HEK293 (cell line): ENCODE data around the gene CASP3.
A peak's percentile ranks its signal among the peaks of the same experiment; 100 is the strongest.

Experiments used
- CTCF ChIA-PET: fragments of 350-600 bp; formaldehyde crosslinking; extraction: SDS; loops from one replicate; lab custom pipeline; 2021; ENCODE audit warnings: antibody characterized with exemption; lab: Yijun Ruan, JAX
- POLR2A ChIA-PET: fragments of 300-600 bp; formaldehyde crosslinking; extraction: SDS; loops from one replicate; lab custom pipeline; 2020; ENCODE audit warnings: antibody characterized with exemption, inconsistent platforms; lab: Yijun Ruan, JAX
- H3K27ac ChIP-seq: fragments of 200-500 bp; sonication (Bioruptor generic); 2 replicates; pipeline ENCODE4 v1.5.1; 2014; ENCODE audit warnings: low read depth, low read length, control low read depth, inconsistent platforms; ENCODE audit errors: extremely low read depth
- H3K36me3 ChIP-seq, 2 experiments: fragments of 200-500 bp in 1 of 2; sonication (Bioruptor generic) in 1 of 2; 1 replicate in 1 of 2; 2 replicates in 1 of 2; pipeline ENCODE4 v1.5.1; 2014 to 2017; ENCODE audit warnings: inconsistent platforms in 2 of 2, low read length in 2 of 2; ENCODE audit not compliant: control insufficient read depth in 2 of 2, insufficient read depth in 1 of 2
- H3K4me1 ChIP-seq: fragments of 200-500 bp; sonication (Bioruptor generic); 2 replicates; pipeline ENCODE4 v1.5.1; 2014; ENCODE audit warnings: mild to moderate bottlenecking, low read length, inconsistent platforms; ENCODE audit not compliant: control insufficient read depth, insufficient read depth
- H3K4me3 ChIP-seq: 2 replicates; pipeline ENCODE4 v1.5.1; 2011; ENCODE audit warnings: low read depth, mild to moderate bottlenecking, control low read depth, low read length, moderate library complexity
- H3K9me3 ChIP-seq: fragments of 200-500 bp; sonication (Bioruptor generic); 2 replicates; pipeline ENCODE4 v1.5.1; 2014; ENCODE audit warnings: low read depth, low read length, inconsistent platforms; ENCODE audit not compliant: control insufficient read depth, insufficient read depth
- FEZF1 ChIP-seq: fragments of 450-650 bp; formaldehyde crosslinking; IDR thresholded peaks from 2 replicates; pipeline ENCODE4 v1.5.1; 2016; ENCODE audit warnings: missing biosample characterization, missing genetic modification characterization
- GFI1B ChIP-seq: fragments of 450-650 bp; formaldehyde crosslinking; IDR thresholded peaks from 2 replicates; pipeline ENCODE4 v1.5.1; 2016; ENCODE audit warnings: missing biosample characterization, missing genetic modification characterization
- GLIS1 ChIP-seq: fragments of 450-650 bp; formaldehyde crosslinking; IDR thresholded peaks from 2 replicates; pipeline ENCODE4 v1.5.1; 2016; ENCODE audit warnings: missing biosample characterization, missing genetic modification characterization
- KLF10 ChIP-seq: fragments of 450-650 bp; IDR thresholded peaks from 2 replicates; pipeline ENCODE4 v1.5.1; 2018; ENCODE audit warnings: missing biosample characterization, mild to moderate bottlenecking, missing genetic modification characterization
- OSR2 ChIP-seq: fragments of 450-650 bp; formaldehyde crosslinking; IDR thresholded peaks from 2 replicates; pipeline ENCODE4 v1.5.1; 2016; ENCODE audit warnings: missing biosample characterization, missing genetic modification characterization
- PRDM10 ChIP-seq: fragments of 450-650 bp; formaldehyde crosslinking; IDR thresholded peaks from 2 replicates; pipeline ENCODE4 v1.5.1; 2016; ENCODE audit warnings: missing biosample characterization, missing genetic modification characterization
- SCRT2 ChIP-seq: fragments of 450-650 bp; formaldehyde crosslinking; IDR thresholded peaks from 2 replicates; pipeline ENCODE4 v1.5.1; 2016; ENCODE audit warnings: missing biosample characterization, missing genetic modification characterization
- ZEB2 ChIP-seq: fragments of 450-650 bp; formaldehyde crosslinking; IDR thresholded peaks from 2 replicates; pipeline ENCODE4 v1.5.1; 2016; ENCODE audit warnings: missing biosample characterization, missing genetic modification characterization
- ZFP37 ChIP-seq: fragments of 450-650 bp; formaldehyde crosslinking; IDR thresholded peaks from 2 replicates; pipeline ENCODE4 v1.5.1; 2016; ENCODE audit warnings: missing biosample characterization, missing genetic modification characterization
- ZNF140 ChIP-seq: fragments of 450-650 bp; formaldehyde crosslinking; IDR thresholded peaks from 2 replicates; pipeline ENCODE4 v1.5.1; 2016; ENCODE audit warnings: missing biosample characterization, missing genetic modification characterization
- ZNF248 ChIP-seq: fragments of 450-650 bp; formaldehyde crosslinking; IDR thresholded peaks from 2 replicates; pipeline ENCODE4 v1.5.1; 2017; ENCODE audit warnings: missing biosample characterization, missing genetic modification characterization
- ZNF311 ChIP-seq: fragments of 450-650 bp; formaldehyde crosslinking; IDR thresholded peaks from 2 replicates; pipeline ENCODE4 v1.5.1; 2017; ENCODE audit warnings: missing biosample characterization, missing genetic modification characterization, borderline replicate concordance
- ZNF600 ChIP-seq: fragments of 450-650 bp; formaldehyde crosslinking; IDR thresholded peaks from 2 replicates; pipeline ENCODE4 v1.5.1; 2016; ENCODE audit warnings: missing biosample characterization, missing genetic modification characterization
- ZNF664 ChIP-seq: fragments of 450-650 bp; formaldehyde crosslinking; IDR thresholded peaks from 2 replicates; pipeline ENCODE4 v1.5.1; 2016; ENCODE audit warnings: missing biosample characterization, missing genetic modification characterization
- ZNF704 ChIP-seq: fragments of 450-650 bp; formaldehyde crosslinking; IDR thresholded peaks from 2 replicates; pipeline ENCODE4 v1.5.1; 2016; ENCODE audit warnings: missing biosample characterization, missing genetic modification characterization
- ZNF792 ChIP-seq: fragments of 450-650 bp; formaldehyde crosslinking; IDR thresholded peaks from 2 replicates; pipeline ENCODE4 v1.5.1; 2016; ENCODE audit warnings: missing biosample characterization, missing genetic modification characterization
- ZSCAN5A ChIP-seq: fragments of 450-650 bp; formaldehyde crosslinking; IDR thresholded peaks from 2 replicates; pipeline ENCODE4 v1.5.1; 2016; ENCODE audit warnings: missing biosample characterization, missing genetic modification characterization
- TF ChIP-seq, protein P1 (sequence below): fragments of 450-650 bp; formaldehyde crosslinking; IDR thresholded peaks from 2 replicates; pipeline ENCODE4 v1.5.1; 2016; ENCODE audit warnings: missing biosample characterization, missing genetic modification characterization
- TF ChIP-seq, protein P2 (sequence below): fragments of 450-650 bp; formaldehyde crosslinking; IDR thresholded peaks from 2 replicates; pipeline ENCODE4 v1.5.1; 2016; ENCODE audit warnings: missing biosample characterization, missing genetic modification characterization
- TF ChIP-seq, protein P3 (sequence below): fragments of 450-650 bp; formaldehyde crosslinking; IDR thresholded peaks from 2 replicates; pipeline ENCODE4 v1.5.1; 2017; ENCODE audit warnings: missing biosample characterization, missing genetic modification characterization

Gene CASP3

GRCh38 chr4:184655889-184656869 is 6.9 kb upstream of the CASP3 start:
- ChIA-PET POLR2A (no interaction called here), CTCF (no interaction called here)
- H3K27ac ChIP-seq: no peak overlapping the region
- peaks cover 4 to 30% of the 10 kb centered on the region in 2 experiments; a peak in 2 of 3 replicates for H3K36me3 ChIP-seq
- no peak overlapping the region for H3K4me3 ChIP-seq
- H3K9me3 ChIP-seq: no peaks in the 10 kb centered on the region
- TF ChIP-seq ZNF311 (tag by site-specific recombination) (no peak), ZNF600 (tag by site-specific recombination) (no peak), OSR2 (tag by site-specific recombination) (no peak), SCRT2 (tag by site-specific recombination) (no peak), FEZF1 (tag by site-specific recombination) (no peak), GLIS1 (tag by site-specific recombination) (no peak), ZNF792 (tag by site-specific recombination) (no peak), ZNF704 (tag by site-specific recombination) (no peak), ZNF664 (tag by site-specific recombination) (no peak), KLF10 (no peak), ZNF140 (tag by site-specific recombination) (no peak), GFI1B (no peak), ZEB2 (no peak), ZNF248 (tag by site-specific recombination) (no peak)
- TF ChIP-seq, protein P1, sequence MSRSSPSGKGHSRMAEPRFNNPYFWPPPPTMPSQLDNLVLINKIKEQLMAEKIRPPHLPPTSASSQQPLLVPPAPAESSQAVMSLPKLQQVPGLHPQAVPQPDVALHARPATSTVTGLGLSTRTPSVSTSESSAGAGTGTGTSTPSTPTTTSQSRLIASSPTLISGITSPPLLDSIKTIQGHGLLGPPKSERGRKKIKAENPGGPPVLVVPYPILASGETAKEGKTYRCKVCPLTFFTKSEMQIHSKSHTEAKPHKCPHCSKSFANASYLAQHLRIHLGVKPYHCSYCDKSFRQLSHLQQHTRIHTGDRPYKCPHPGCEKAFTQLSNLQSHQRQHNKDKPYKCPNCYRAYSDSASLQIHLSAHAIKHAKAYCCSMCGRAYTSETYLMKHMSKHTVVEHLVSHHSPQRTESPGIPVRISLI: no peak
- TF ChIP-seq, protein P2, sequence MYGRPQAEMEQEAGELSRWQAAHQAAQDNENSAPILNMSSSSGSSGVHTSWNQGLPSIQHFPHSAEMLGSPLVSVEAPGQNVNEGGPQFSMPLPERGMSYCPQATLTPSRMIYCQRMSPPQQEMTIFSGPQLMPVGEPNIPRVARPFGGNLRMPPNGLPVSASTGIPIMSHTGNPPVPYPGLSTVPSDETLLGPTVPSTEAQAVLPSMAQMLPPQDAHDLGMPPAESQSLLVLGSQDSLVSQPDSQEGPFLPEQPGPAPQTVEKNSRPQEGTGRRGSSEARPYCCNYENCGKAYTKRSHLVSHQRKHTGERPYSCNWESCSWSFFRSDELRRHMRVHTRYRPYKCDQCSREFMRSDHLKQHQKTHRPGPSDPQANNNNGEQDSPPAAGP (tag by site-specific recombination): no peak
- TF ChIP-seq, protein P3, sequence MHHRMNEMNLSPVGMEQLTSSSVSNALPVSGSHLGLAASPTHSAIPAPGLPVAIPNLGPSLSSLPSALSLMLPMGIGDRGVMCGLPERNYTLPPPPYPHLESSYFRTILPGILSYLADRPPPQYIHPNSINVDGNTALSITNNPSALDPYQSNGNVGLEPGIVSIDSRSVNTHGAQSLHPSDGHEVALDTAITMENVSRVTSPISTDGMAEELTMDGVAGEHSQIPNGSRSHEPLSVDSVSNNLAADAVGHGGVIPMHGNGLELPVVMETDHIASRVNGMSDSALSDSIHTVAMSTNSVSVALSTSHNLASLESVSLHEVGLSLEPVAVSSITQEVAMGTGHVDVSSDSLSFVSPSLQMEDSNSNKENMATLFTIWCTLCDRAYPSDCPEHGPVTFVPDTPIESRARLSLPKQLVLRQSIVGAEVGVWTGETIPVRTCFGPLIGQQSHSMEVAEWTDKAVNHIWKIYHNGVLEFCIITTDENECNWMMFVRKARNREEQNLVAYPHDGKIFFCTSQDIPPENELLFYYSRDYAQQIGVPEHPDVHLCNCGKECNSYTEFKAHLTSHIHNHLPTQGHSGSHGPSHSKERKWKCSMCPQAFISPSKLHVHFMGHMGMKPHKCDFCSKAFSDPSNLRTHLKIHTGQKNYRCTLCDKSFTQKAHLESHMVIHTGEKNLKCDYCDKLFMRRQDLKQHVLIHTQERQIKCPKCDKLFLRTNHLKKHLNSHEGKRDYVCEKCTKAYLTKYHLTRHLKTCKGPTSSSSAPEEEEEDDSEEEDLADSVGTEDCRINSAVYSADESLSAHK: no peak
- TF ChIP-seq, all 188 proteins: peak for 0
- no peaks in the 10 kb centered on the region for H3K4me1 ChIP-seq

DNA sequence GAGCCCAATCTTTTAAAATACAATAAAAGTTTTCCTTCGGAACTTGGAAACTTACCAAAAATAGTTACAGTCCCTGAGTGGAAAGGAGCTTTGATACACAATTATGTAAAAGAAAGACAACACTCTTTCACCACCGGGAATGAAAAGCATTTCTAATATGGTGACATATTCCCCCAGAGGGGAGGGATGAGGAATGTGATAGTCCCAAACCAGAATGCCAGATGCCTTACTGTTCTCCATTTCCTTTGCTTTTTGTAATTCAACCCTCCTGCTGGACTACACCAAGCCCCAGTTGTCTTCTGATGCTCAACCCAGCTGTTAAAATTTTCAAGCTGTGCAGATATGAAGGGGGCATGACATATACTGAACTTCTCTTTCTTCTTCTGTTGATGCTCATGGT is 4.4 kb upstream of the CASP3 start:
- peaks cover 0 to 12% of the 10 kb centered on the region in 2 experiments; a peak in 2 of 3 replicates for H3K36me3 ChIP-seq
- no peaks in the 10 kb centered on the region for H3K9me3 ChIP-seq
- no peak overlapping the region for H3K27ac ChIP-seq
- no peaks in the 10 kb centered on the region for H3K4me1 ChIP-seq
- TF ChIP-seq ZSCAN5A (tag by site-specific recombination): no peak
- 0 out of 2 replicates have a peak, but pooled peaks have one; percentile 11 for TF ChIP-seq PRDM10 (tag by site-specific recombination)
- peak; percentile 43; the same call in 1 of the 2 replicates for TF ChIP-seq ZFP37 (tag by site-specific recombination)
- TF ChIP-seq, all 188 proteins: peak for 2
- POLR2A ChIA-PET: interaction anchor here (0.9 kb wide), 1 partner anchor 9 kb away, joined by 3 read pairs; no protein-coding TSS in a partner anchor
- no peak overlapping the region for H3K4me3 ChIP-seq
- CTCF ChIA-PET: no interaction called here
